ENCODE results near the gene STK32B.

GRCh38 chr4:5421416-5421815 lies 370.1 kb downstream of the STK32B start:
- no peak for TF ChIP-seq POLR2A (IDR thresholded peaks at IDR 0.05; ENCODE audit: control extremely low read depth in 1 of 2, low read depth in 2 of 2, low read length in 2 of 2)
- TF ChIP-seq POLR2AphosphoS5 (IDR thresholded peaks at IDR 0.05; ENCODE audit: low read depth, low read length), result no peak
- TF ChIP-seq RFX5 (IDR thresholded peaks at IDR 0.05; ENCODE audit: borderline replicate concordance, low read depth, low read length), result no peak
- TF ChIP-seq SIN3A (conservative IDR thresholded peaks at IDR 0.05 in 1 of 2, IDR thresholded peaks at IDR 0.05 in 1 of 2; ENCODE audit: low read depth in 1 of 2, low read length in 2 of 2), result no peak
- no peak for TF ChIP-seq SP1 (IDR thresholded peaks at IDR 0.05; ENCODE audit: low read depth, low read length)
- TF ChIP-seq CTCF (IDR thresholded peaks at IDR 0.05; ENCODE audit: control extremely low read depth in 1 of 3, insufficient read depth in 1 of 3, low read depth in 1 of 3, low read length in 3 of 3), result no peak
- TF ChIP-seq EP300 (IDR thresholded peaks at IDR 0.05; ENCODE audit: borderline replicate concordance in 1 of 2, low read depth in 2 of 2, low read length in 2 of 2), result no peak

Measured in H1 (cell line).